GM12892 (cell line): Measurements from ENCODE around the gene PPP2R2B.

Experiments used
- POLR2AphosphoS5 ChIP-seq: IDR thresholded peaks from 2 replicates; pipeline ENCODE4 v1.6.1; 2011; ENCODE audit warnings: low read depth, low read length, control low read depth
- TAF1 ChIP-seq: IDR thresholded peaks from 2 replicates; pipeline ENCODE4 v1.6.1; 2011; ENCODE audit warnings: low read depth, mild to moderate bottlenecking, control low read depth, low read length, borderline replicate concordance

- TF ChIP-seq TAF1, result no peak
- TF ChIP-seq POLR2AphosphoS5, result no peak
Observed at GRCh38 chr5:146791471-146791870, 87.1 kb downstream of the PPP2R2B start.
